Aorta (tissue), 5 donors: Measurements from ENCODE around the gene STX8. TPM values are rescaled to one million over a fixed set of nuclear protein-coding genes. Genes with fewer than 3 reads are reported as not detected.
A peak's percentile ranks its signal among the peaks of the same experiment; 100 is the strongest.

Experiments used
- ATAC-seq: fragments of 200-7000 bp; cut with Tn5 transposase; one replicate; pipeline ENCODE4 v1.9.1; 2022; ENCODE audit warnings: moderate library complexity; ENCODE audit not compliant: low FRiP score
- DNase-seq, 2 donors: peaks; one replicate each; pipeline ENCODE4 v3.0.0-alpha.2; 2020
- H3K27ac ChIP-seq, 2 donors: one replicate each; pipeline ENCODE4 v1.5.1; 2013; ENCODE audit warnings: low read length in 2 of 2, mild to moderate bottlenecking in 2 of 2, moderate library complexity in 2 of 2, control low read depth in 1 of 2, inconsistent platforms in 1 of 2, low read depth in 1 of 2
- H3K27me3 ChIP-seq, 2 donors: one replicate each; pipeline ENCODE4 v1.6.1; 2013; ENCODE audit warnings: control low read depth in 1 of 2, low read length in 1 of 2, mild to moderate bottlenecking in 1 of 2, moderate library complexity in 1 of 2; ENCODE audit not compliant: insufficient read depth in 2 of 2, control insufficient read depth in 1 of 2
- H3K36me3 ChIP-seq, 2 donors: one replicate each; pipeline ENCODE4 v1.6.1; 2013; ENCODE audit warnings: control low read depth in 1 of 2, low read length in 1 of 2, mild to moderate bottlenecking in 1 of 2; ENCODE audit not compliant: insufficient read depth in 2 of 2, control insufficient read depth in 1 of 2
- H3K4me1 ChIP-seq, 2 donors: one replicate each; pipeline ENCODE4 v1.6.1; 2013; ENCODE audit warnings: low read length in 2 of 2, control low read depth in 1 of 2, mild to moderate bottlenecking in 1 of 2, moderate library complexity in 1 of 2; ENCODE audit not compliant: insufficient read depth in 2 of 2, control insufficient read depth in 1 of 2
- H3K4me3 ChIP-seq, 2 donors: one replicate each; pipeline ENCODE4 v1.5.1; 2013; ENCODE audit warnings: low read length in 2 of 2, control low read depth in 1 of 2, mild to moderate bottlenecking in 1 of 2
- H3K9me3 ChIP-seq: one replicate; pipeline ENCODE4 v1.6.1; 2013; ENCODE audit warnings: mild to moderate bottlenecking, low read length; ENCODE audit not compliant: control insufficient read depth
- WGBS, 2 donors: extraction: QIAGEN DNeasy Blood & Tissue Kit; methylation state at CpG; one replicate each; pipeline ENCODE4 v1.1.7; 2013; 5-methylcytosine and 5-hydroxymethylcytosine counted together
- intact Hi-C, 2 donors: fragments of 100-400 bp; cut with DNase I; formaldehyde crosslinking; loops; one replicate each; pipeline versions ENCODE4 v1.14.2 to v1.15.0; 2022
- polyA plus RNA-seq, 2 donors: library from polyadenylated mRNA; stranded (reverse); fragments of 200-250 nt; gene quantifications; one replicate each; pipeline ENCODE4 v1.2.3, GENCODE V29; 2013
- total RNA-seq, 2 donors: library from RNA; stranded (reverse); fragmentation: NEBNext Ultra II Directional; extraction: Animal tissue kit (Norgen Biotek cat#: 25700); gene quantifications; one replicate each; pipeline ENCODE4 v1.2.1, GENCODE V29; 2021
- donor health status: healthy with polysubstance abuse.
- donor health status: Bipolar disorder and iron deficiency.
- donor health status: DM: no; HTN: no; CAD: no.
- donor health status: DM: no; HTN: no; CAD: no.
- donor health status: DM: yes; HTN: yes; CAD: no.

Gene STX8
- total and polyA plus RNA-seq, 4 donors, result 57.4 to 108 (median 68.5) TPM

- peaks cover 0 to 4% of the 10 kb centered on the region in 2 donors for H3K4me1 ChIP-seq
- WGBS, 2 donors, result 40 to 48% methylated on average over 23 to 27 of the region's 27 CpGs
- H3K4me3 ChIP-seq, result no peak overlapping the region
- no peaks in the 10 kb centered on the region for H3K9me3 ChIP-seq
- ATAC-seq, result no peak
- intact Hi-C loops, result loop anchor here in 1 of 2 donors (10.0 kb wide), 1 partner anchor 115 kb away; no protein-coding TSS in a partner anchor
- no peaks in the 10 kb centered on the region for H3K27me3 ChIP-seq
- peak; percentile 56 to 78 for DNase-seq
- H3K36me3 ChIP-seq, result no peaks in the 10 kb centered on the region
- peak overlapping the region; percentile 15 to 79 for H3K27ac ChIP-seq
Measured at GRCh38 chr17:9239246-9239792, 336.3 kb downstream of the STX8 start.

GRCh38 chr17:9238340-9239245 is 337.0 kb downstream of the STX8 start:
- Histone ChIP-seq H3K4me3 (no peak overlapping the region), H3K27me3 (no peaks in the 10 kb centered on the region), H3K9me3 (no peaks in the 10 kb centered on the region), H3K4me1 (no peaks in the 10 kb centered on the region), H3K36me3 (no peaks in the 10 kb centered on the region), H3K27ac (peak overlapping the region; percentile 15 to 79)
- no peak for DNase-seq
- 83 to 92% methylated on average over 12 of the region's 12 CpGs for WGBS, 2 donors
- no peak for ATAC-seq
- intact Hi-C loops, result loop anchor here in 1 of 2 donors (10.0 kb wide), 1 partner anchor 114 kb away; no protein-coding TSS in a partner anchor

- Histone ChIP-seq H3K9me3 (no peaks in the 10 kb centered on the region), H3K36me3 (no peaks in the 10 kb centered on the region), H3K4me3 (no peak overlapping the region), H3K4me1 (no peaks in the 10 kb centered on the region), H3K27ac (no peak overlapping the region), H3K27me3 (no peaks in the 10 kb centered on the region)
- intact Hi-C loops, result loop anchor here in 1 of 2 donors (10.0 kb wide), 1 partner anchor 113 kb away; no protein-coding TSS in a partner anchor
- DNase-seq (peak; percentile 61 to 79), ATAC-seq (no peak)
- 76 to 77% methylated on average over 13 of the region's 13 CpGs for WGBS, 2 donors
Measured at GRCh38 chr17:9237661-9238301, 337.8 kb downstream of the STX8 start.

- ATAC-seq (no peak), DNase-seq (peak in 1 of 2 donors; percentile 8)
- no peaks in the 10 kb centered on the region for H3K4me1 ChIP-seq
- no peaks in the 10 kb centered on the region for H3K9me3 ChIP-seq
- intact Hi-C loops, result loop anchor here in 1 of 2 donors (10.0 kb wide), 1 partner anchor 112 kb away; no protein-coding TSS in a partner anchor
- 70 to 80% methylated on average over 3 of the region's 3 CpGs for WGBS, 2 donors
- no peaks in the 10 kb centered on the region for H3K27me3 ChIP-seq
- no peaks in the 10 kb centered on the region for H3K36me3 ChIP-seq
- no peak overlapping the region for H3K4me3 ChIP-seq
- H3K27ac ChIP-seq, result peak overlapping the region in 1 of 2 donors; percentile 7
Measured at GRCh38 chr17:9237053-9237410, 338.6 kb downstream of the STX8 start.

- Histone ChIP-seq H3K36me3 (no peaks in the 10 kb centered on the region), H3K4me1 (no peaks in the 10 kb centered on the region), H3K27me3 (no peaks in the 10 kb centered on the region), H3K27ac (peak overlapping the region in 1 of 2 donors; percentile 58), H3K9me3 (no peaks in the 10 kb centered on the region), H3K4me3 (no peak overlapping the region)
- WGBS, 2 donors, result 19 to 23% methylated on average over 7 of the region's 7 CpGs
- DNase-seq (peak; percentile 72 to 83), ATAC-seq (no peak)
- intact Hi-C loops, result loop anchor here in 1 of 2 donors (10.0 kb wide), 1 partner anchor 112 kb away; no protein-coding TSS in a partner anchor
Measured at GRCh38 chr17:9236286-9237052, 339.2 kb downstream of the STX8 start.

GRCh38 chr17:9235346-9235745 is 340.3 kb downstream of the STX8 start:
- Histone ChIP-seq H3K27ac (no peak overlapping the region), H3K4me1 (no peaks in the 10 kb centered on the region), H3K4me3 (no peak overlapping the region), H3K36me3 (no peaks in the 10 kb centered on the region), H3K27me3 (no peaks in the 10 kb centered on the region), H3K9me3 (no peaks in the 10 kb centered on the region)
- intact Hi-C loops, result loop anchor here in 1 of 2 donors (10.0 kb wide), 1 partner anchor 111 kb away; no protein-coding TSS in a partner anchor
- WGBS, 2 donors, result 90 to 93% methylated on average over 4 of the region's 4 CpGs
- peak in 1 of 2 donors; percentile 19 for DNase-seq
- ATAC-seq, result no peak

DNA sequence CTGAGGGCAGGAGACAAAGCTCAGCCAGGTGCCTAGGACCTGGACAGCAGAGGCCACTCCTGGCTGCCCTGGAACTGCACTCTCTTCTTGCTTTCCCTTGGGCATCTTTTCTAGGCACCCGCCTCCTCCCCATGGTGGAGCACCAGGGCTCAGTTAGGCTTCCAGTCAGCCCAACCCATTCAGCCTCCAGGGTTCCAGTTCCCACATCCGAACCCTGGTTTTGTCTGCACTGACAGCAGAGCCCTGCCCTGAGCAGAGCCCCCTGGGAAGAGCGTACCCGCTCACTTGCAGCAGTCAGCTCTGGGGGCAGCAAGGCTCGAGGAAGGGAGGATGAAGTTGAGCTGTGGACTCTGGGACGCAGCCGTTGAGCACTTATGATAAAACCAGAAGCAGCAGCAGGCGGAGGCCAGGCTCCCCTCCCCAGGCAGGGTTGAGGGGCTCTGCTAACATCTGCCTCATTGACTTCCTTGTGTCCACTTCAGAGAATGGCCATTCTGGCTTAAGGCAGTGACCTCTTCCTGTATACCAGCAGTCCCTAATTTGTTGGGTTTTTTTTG is 341.2 kb downstream of the STX8 start:
- Histone ChIP-seq H3K27ac (no peak overlapping the region), H3K9me3 (no peaks in the 10 kb centered on the region), H3K27me3 (no peaks in the 10 kb centered on the region), H3K36me3 (no peaks in the 10 kb centered on the region), H3K4me3 (no peak overlapping the region), H3K4me1 (no peaks in the 10 kb centered on the region)
- 89 to 92% methylated on average over 8 of the region's 8 CpGs for WGBS, 2 donors
- no peak for ATAC-seq
- intact Hi-C loops, result loop anchor here (5.0 to 10.0 kb wide), 2 partner anchors 72 to 110 kb away; no protein-coding TSS in a partner anchor
- DNase-seq, result no peak
